ENCODE results near the gene APH1B.

GRCh38 chr15:63308947-63309346, 31.5 kb downstream of the APH1B start:
- TF ChIP-seq POLR2AphosphoS5 (IDR thresholded peaks at IDR 0.05; ENCODE audit: low read depth, low read length) (no peak), CTCF (IDR thresholded peaks at IDR 0.05) (no peak), REST (IDR thresholded peaks at IDR 0.05; ENCODE audit: insufficient read depth in 1 of 2, low read depth in 2 of 2, low read length in 1 of 2) (no peak)

All from Panc1 (cell line).